NCI-H510A treated with DMSO at 0.1 percent for 48 hours (cell line): ENCODE data around the gene PLAAT2.
A peak's percentile ranks its signal among the peaks of the same experiment; 100 is the strongest.
"Not testable (repeated sequence)": the region's sequence is repeated elsewhere in the genome, so short reads cannot be mapped to it uniquely, and the experiment has no call there.

Source experiments
- DNase-seq: peaks from one replicate; lab custom pipeline; 2025; lab: John Stamatoyannopoulos, UW

Gene PLAAT2

DNA sequence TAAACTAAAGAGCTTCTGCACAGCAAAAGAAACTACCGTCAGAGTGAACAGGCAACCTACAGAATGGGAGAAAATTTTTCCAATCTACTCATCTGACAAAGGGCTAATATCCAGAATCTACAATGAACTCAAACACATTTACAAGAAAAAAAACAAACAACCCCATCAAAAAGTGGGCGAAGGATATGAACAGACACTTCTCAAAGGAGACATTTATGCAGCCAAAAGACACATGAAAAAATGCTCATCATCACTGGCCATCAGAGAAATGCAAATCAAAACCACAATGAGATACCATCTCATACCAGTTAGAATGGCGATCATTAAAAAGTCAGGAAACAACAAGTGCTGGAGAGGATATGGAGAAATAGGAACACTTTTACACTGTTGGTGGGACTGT lies 15.7 kb upstream of the PLAAT2 start:
- DNase-seq, result not testable (repeated sequence)

DNA sequence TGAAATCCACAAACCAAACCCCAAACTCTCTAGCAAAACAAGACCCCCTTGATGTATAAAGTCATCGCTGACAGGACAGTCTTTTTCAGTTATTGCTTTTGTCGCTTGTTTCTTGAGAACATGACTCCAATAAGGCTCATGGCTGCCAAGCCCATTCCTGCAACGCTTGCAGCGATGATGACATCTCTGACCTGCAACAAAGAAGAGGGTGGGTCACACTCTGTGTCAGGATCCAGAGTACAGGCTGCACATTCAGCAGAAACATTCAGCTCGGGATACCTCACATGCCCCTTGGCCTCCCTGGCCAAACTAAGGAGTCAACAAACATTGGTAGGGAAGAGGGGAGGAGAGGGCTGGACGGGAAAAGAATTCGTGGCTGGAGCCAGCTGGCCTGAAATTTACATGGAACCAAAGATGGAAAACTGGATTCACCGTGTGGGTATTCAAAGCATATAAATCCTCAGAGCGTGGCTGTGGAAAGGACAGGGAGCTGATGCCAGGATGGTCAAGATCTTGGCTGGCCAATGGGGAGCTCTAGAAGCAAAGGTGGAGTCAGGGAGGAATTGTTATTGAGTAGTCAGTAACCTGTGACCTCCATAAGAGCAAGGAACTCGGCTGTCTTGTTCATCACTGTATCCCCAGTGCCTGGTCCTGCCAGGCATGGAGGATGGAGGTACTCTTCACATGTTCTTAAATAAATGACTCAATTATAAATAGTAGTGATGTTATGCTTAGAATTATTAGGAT lies 11.8 kb upstream of the PLAAT2 start:
- no peak for DNase-seq

DNA sequence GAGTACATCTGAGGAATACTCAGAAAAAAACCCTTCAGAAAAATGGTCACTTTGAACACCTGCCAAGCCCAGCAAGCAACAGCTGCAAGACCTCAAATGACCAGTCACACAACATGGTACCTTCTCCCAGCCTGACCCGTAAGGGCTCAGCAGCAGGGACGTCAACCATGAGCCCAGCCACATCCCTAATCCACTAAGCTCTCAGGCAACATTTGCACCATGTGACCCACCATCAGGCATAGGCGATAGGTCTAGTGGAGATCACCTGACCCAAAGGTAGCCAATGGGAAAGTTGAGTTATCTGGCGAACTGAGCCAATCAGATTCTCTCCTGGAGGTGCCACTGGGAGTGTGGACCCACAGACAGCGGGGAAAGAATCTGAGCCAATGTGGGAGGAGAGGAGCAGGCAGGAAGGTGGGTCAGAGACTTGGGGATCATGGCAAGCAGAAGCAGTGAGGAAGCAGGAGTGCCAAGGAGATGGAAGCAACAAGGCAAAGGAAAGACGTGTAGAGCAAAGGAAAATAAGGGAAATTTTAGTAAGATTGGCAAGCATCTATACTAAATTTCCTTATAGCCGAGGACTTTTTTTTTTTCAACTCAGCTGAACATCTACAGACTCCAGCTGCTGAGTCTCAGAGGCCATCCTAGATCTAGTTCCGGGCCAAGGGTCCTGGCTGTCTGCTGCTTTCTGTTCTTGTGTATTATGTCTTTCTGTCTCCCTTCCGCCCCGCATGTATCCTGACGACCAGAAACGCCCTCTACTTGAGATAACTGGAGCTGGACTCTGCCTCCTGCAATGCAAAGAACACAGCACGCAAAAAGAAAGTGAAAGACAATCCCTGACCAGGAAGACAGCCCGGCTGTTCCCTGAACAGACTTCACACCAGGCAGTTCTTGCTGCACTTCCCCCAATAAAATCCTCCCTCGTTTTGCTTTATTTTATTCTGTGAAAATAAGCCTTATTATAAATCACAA lies 11.0 kb upstream of the PLAAT2 start:
- DNase-seq, result no peak

GRCh38 chr11:63572026-63572688 lies 9.0 kb upstream of the PLAAT2 start:
- DNase-seq, result no peak

GRCh38 chr11:63569570-63569969 lies 6.4 kb upstream of the PLAAT2 start:
- no peak for DNase-seq

DNA sequence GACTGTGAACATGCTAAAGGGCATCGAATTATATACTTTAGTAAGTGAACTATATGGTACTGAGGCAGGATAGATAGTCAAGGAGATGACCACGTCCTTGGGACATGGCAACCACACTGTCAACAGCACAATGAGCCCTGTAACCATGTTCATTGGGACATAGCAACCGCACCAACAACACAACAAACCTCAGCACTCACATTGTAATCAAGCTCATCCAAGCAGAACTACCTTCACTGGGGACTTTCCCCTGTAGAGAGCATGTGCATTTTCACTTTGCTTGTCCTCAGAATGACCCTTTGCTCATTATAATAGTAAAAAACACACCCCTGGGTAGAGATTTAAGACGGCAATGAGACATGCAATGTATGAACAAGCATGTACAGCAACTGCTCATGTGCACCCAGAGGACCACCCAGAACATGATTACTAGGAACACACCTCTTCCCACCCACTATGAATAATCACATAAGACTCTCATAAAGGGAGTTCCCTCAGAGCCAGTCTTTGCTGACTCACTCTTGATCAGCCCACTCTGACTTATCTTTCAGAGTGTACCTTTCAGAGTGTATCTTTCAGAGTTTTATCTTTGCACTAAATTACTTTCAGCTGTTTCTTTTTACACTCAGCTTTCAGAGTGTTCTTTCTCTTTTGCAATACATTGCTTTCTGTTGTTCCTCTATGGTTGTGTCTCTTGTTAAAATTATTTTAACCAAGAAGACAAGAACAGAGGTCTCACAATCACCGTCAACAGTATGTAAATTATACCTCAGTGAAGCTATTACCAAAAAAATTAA lies 4.1 kb upstream of the PLAAT2 start:
- DNase-seq, result no peak

GRCh38 chr11:63564784-63565350 lies 1.7 kb upstream of the PLAAT2 start:
- no peak for DNase-seq

DNA sequence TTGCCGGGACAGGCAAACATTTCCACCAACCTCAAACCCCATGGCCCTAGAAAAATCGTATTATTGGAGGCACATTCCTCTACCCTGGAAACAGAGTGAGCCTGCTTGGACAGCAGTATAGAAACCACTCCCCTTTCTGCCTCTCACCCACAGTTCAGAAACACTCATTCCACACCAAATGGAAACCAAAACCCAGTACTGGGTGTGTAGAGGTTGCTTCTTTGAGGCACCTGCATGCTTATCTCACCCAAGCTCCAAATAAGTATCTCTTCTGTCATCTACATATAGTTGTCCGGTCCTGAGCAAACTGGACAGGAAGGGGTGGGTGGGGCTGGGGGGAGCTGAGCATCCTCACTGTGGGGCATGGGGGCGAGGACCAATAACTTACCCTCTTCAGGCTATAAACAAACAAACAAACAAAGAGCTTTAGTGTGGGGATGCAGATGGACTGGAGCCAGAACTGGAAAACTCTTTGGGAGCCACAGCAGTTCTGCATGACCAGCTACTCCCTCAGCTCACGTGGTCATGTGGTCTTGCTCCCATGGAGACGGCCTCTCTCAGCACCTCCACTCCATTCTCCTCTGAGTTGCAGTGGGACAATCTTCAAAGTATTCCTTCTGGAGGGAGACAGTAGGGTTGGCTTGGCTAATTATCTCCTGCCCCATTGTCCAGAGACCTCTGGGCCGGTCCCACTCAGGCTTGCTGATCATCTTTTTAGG lies 1.0 kb upstream of the PLAAT2 start:
- DNase-seq, result peak; percentile 18

DNA sequence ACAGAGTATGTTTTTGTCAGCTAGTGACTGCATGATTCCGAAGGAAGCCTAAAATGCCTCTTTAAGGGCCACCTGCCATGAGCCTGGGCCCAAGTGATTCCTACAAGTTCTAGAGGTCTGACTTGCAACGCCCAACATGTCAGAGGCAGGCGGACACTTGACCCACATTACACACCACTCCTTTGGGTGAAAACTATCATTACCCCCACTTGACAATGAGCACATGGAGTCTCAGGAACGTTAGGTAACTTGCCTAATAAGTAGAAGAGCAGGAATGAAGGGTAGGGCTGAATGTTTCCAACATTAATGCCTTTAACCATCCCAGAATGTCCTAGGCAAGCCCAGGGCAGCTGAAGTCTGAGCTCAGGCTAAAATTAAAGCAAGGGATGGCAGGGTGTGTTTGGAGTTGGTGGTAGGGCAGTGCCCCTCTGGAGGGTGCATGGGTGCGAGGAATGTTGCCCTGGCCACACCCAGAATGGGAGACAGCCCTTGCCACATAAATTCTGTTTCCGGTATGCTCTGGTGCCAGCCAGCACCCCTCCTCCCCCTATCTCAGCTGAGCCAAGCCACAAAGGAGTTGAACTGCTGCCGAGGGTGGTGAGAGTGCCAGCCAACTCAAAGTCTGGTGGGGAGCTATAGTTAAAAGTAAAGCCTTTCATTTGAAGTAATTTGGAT lies 2.5 kb downstream of the PLAAT2 start:
- DNase-seq, result no peak

DNA sequence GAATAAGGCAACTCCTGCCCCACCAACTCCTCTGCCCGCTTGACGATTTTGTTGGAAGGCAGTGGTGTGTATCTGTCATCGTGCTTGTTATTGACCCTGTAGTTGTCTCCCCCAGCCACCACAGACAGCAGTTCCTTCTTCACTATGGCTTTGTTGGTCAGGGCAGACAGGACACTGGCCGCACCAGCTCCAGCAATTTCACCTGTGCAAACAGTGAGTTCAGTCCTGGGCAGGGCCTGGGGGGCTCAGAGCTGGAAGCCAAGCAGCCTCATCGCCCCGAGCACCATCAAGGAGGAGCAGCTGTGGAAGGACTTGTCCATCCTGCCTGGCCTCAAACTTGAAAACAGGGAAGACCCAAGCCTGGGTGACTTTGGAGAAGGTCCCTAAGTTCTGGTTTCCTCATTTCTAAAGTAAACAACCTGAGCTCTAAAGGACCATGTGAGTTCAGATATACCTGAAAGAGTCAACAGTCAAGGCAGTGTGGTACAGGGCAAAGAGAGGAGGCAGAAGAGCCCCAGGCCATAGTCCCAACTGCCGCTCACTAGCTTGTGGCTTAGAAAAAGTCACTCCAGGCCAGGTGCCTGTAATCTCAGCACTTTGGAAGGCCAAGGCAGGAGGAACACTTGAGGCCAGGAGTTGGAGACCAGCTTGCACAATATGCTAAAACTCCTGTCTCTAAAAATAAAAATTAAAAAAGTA lies 4.6 kb downstream of the PLAAT2 start:
- no peak for DNase-seq

DNA sequence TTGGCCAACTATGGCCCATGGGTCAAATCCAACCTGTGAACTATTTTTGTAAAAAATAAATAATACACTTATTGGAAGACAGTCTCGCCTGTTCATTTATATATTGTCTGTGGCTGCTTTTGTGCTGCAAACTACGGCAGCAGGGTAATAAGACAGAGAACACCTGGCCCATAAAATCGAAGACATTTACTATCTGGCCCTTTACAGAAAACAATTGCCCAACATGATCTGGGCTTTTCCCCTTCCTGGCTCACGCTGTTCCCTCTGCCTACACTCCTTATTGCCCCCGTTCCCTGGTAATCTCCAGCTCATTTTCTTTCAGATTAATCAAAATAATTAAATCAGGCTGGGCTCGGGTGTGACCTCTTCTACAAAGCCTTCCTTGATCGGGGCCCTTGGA lies 5.6 kb downstream of the PLAAT2 start:
- no peak for DNase-seq

DNA sequence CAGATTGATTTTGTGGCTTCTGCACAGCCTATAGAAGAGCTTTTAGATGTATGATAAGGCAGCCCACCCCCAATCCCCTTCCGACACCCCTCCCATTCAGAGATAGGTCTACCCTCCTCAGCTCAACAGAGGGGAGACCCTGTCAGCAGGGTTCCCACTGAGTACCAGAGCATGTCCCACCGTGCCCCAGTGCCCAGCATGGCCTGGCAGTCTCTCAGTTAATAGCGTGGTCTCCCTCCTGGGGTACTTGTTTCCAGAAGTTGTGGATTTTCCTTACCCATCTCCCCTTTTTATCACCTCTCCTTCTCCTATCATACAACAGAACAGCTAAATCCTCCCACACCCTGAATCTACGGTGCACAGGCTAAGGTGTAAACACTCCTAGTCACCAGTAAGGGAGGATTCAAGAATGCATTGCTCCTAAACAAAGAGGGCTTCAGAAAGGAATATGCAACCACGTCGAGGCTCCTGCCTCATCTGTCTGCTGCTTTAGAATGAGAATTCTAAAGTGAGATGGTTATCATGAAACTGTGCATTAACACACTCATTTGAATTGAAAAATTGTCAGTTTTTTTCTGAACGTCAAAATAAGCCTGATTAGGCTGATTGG lies 6.7 kb downstream of the PLAAT2 start:
- no peak for DNase-seq

DNA sequence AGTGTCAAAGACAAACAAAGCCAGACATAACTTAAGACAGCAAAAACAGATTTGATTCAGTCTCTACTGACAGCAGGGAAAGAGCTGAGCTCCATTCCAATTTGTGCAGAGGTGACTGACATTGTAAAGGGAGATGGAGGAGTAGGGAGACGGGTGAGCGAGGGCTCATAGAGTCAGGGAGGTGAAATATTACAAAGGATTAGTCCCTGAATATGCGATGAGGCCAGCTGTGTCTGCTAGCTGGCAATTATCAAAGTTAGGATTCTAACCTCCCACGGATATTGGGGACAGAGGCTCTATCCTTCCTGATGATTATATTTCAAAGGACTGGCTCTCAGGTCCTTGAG lies 8.3 kb downstream of the PLAAT2 start:
- DNase-seq, result no peak

GRCh38 chr11:63553759-63554158 lies 9.4 kb downstream of the PLAAT2 start:
- no peak for DNase-seq

DNA sequence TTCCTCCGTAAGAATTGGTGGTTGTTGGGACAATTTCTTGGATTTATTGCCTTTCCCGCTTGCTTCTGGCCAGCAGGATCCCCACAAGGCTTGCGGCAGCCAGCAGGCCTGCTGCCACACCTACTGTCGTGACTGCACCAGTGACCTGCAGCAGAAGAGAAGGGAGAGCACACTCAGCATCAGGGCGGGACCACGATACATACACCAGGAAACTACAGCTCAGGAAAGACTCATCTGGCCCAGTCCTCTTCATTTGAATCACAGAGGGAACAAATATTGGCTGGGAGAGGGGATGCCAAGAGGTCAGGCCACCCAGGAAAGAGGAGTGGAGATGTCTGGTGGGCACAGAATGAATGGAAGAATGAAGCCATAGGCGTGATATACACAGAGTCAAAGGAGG lies 10.3 kb downstream of the PLAAT2 start:
- no peak for DNase-seq

GRCh38 chr11:63551889-63552266 lies 11.3 kb downstream of the PLAAT2 start:
- no peak for DNase-seq

GRCh38 chr11:63551091-63551888 lies 11.9 kb downstream of the PLAAT2 start:
- no peak for DNase-seq

- not testable (repeated sequence) for DNase-seq
Measured at GRCh38 chr11:63550156-63550700, 13.0 kb downstream of the PLAAT2 start.
